ENCODE measurements around the gene MSANTD1. TPM values are rescaled to one million over a fixed set of nuclear protein-coding genes. Genes with fewer than 3 reads are reported as not detected.
A peak's percentile ranks its signal among the peaks of the same experiment; 100 is the strongest.

MSANTD1 gene
- total RNA-seq, 4 donors from 2014 or later: 0.68 to 1.3 (median 0.80) TPM; not detected in 1

DNA sequence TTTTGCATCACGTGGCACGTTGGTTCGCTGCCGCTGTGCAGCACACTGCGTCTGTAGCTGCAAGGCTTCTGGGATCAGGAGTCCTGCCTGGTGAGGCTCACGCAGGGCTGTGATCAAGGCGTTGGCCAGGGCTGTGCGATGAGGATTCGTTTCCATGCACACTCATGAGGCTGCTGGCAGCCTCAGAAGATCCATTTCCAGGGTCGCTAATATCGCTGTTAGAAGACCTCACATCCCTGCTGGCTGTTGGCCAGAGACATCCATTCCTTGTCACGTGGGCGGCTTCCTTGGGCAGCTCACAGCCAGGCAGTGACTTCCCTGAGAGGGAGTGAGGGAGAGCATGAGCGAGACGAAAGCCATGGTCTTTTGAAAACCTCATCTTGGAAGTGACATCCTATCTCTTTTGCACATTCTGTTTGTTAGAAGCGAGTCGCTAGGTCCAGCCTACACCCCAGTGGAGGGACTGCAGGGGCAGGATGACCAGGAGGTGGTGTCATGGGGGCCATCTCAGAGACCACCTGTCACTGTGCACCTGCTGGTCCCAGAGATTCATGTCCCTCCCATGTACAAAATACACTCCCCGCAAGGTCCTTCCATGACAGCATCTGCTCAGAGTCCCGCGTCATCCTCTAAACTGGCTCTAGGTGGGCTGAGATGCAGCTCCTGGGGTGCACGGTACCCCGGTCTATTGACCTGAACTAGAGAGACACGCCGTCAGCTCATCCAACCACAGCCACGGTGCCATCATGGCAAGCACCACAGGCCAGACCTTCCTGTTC is 56.1 kb downstream of the MSANTD1 start:
- DNase-seq: no peak
- TF ChIP-seq POLR2A (IDR thresholded peaks at IDR 0.05) (no peak), EP300 (IDR thresholded peaks at IDR 0.05; ENCODE audit: low read depth) (no peak), POLR2AphosphoS5 (IDR thresholded peaks at IDR 0.05) (no peak)
- TF ChIP-seq, protein P1, sequence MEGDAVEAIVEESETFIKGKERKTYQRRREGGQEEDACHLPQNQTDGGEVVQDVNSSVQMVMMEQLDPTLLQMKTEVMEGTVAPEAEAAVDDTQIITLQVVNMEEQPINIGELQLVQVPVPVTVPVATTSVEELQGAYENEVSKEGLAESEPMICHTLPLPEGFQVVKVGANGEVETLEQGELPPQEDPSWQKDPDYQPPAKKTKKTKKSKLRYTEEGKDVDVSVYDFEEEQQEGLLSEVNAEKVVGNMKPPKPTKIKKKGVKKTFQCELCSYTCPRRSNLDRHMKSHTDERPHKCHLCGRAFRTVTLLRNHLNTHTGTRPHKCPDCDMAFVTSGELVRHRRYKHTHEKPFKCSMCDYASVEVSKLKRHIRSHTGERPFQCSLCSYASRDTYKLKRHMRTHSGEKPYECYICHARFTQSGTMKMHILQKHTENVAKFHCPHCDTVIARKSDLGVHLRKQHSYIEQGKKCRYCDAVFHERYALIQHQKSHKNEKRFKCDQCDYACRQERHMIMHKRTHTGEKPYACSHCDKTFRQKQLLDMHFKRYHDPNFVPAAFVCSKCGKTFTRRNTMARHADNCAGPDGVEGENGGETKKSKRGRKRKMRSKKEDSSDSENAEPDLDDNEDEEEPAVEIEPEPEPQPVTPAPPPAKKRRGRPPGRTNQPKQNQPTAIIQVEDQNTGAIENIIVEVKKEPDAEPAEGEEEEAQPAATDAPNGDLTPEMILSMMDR (IDR thresholded peaks at IDR 0.05): no peak
- 51 to 84% methylated on average over 5 to 25 of the region's 25 CpGs for WGBS, 2 donors (ENCODE audit: low coverage in 1 of 2)
- in situ Hi-C loops (cut with MboI; ENCODE audit: low pct_ligation_motif_present in 1 of 4, low pct_unique_long_range_greater_than_20kb in 1 of 4, low sequenced_read_pairs in 3 of 4) (no loop called here), intact Hi-C loops (cut with DNase I; ENCODE audit: low total_unique reads) (no loop called here)
- no peaks in the 10 kb centered on the region for H3K36me3 ChIP-seq
- no peaks in the 10 kb centered on the region for H3K27me3 ChIP-seq
- no peaks in the 10 kb centered on the region for H3K9me3 ChIP-seq
- no peak overlapping the region for H3K4me3 ChIP-seq
- peak overlapping the region in 1 of 4 donors; percentile 26 for H3K27ac ChIP-seq
- H3K4me1 ChIP-seq: peaks cover 0 to 25% (median 4%) of the 10 kb centered on the region in 4 donors

GRCh38 chr4:3305610-3306371 is 56.8 kb downstream of the MSANTD1 start:
- no peaks in the 10 kb centered on the region for H3K9me3 ChIP-seq

More at GRCh38 chr4:3305610-3306371, 56.8 kb downstream of the MSANTD1 start:
- no peak for DNase-seq
- in situ Hi-C loops (cut with MboI; ENCODE audit: low pct_ligation_motif_present in 1 of 4, low pct_unique_long_range_greater_than_20kb in 1 of 4, low sequenced_read_pairs in 3 of 4) (no loop called here), intact Hi-C loops (cut with DNase I; ENCODE audit: low total_unique reads) (no loop called here)
- Histone ChIP-seq H3K4me3 (no peak overlapping the region), H3K36me3 (no peaks in the 10 kb centered on the region), H3K27ac (peak overlapping the region in 1 of 4 donors; percentile 26), H3K27me3 (no peaks in the 10 kb centered on the region), H3K4me1 (peaks cover 0 to 25% (median 4%) of the 10 kb centered on the region in 4 donors)
- peak in 2 of 3 donors; percentile 34 to 56 for TF ChIP-seq POLR2AphosphoS5 (IDR thresholded peaks at IDR 0.05)
- TF ChIP-seq, protein P1 (IDR thresholded peaks at IDR 0.05): no peak
- 67 to 76% methylated on average over 3 to 9 of the region's 9 CpGs for WGBS, 2 donors (ENCODE audit: low coverage in 1 of 2)

Other genes starting within 250 kb of the MSANTD1 start
- not detected for gene HTT-AS, start 174.6 kb upstream of the MSANTD1 start, total RNA-seq
- gene HTT, start 174.5 kb upstream of the MSANTD1 start, total RNA-seq: 100 to 1,000 TPM in 1 of 4 donors, 10 to 100 TPM in 3; 40.0 to 111 (median 79.4) TPM
- gene RGS12, start 43.9 kb downstream of the MSANTD1 start, total RNA-seq: 10 to 100 TPM; 12.4 to 77.4 (median 17.3) TPM
- not detected for gene HGFAC, start 192.8 kb downstream of the MSANTD1 start, total RNA-seq
- gene DOK7, start 214.1 kb downstream of the MSANTD1 start, total RNA-seq: under 1 TPM in 2 of 4 donors, not detected in 2; 0.27 to 0.95 TPM